GM18873 (cell line): ENCODE measurements around the gene POU2F3.
A peak's percentile ranks its signal among the peaks of the same experiment; 100 is the strongest.
"Not testable (repeated sequence)": the region's sequence is repeated elsewhere in the genome, so short reads cannot be mapped to it uniquely, and the experiment has no call there.

ENCODE experiments used
- ATAC-seq: cut with Tn5 transposase; IDR thresholded peaks from one replicate; pipeline ENCODE4 v1.9.1; 2021; ENCODE audit warnings: mild to moderate bottlenecking, moderate library complexity, moderate number of reproducible peaks; ENCODE audit not compliant: unreplicated experiment, low FRiP score

The POU2F3 gene

GRCh38 chr11:120273956-120274355, 34.0 kb downstream of the POU2F3 start:
- not testable (repeated sequence) for ATAC-seq

GRCh38 chr11:120279502-120279901, 39.6 kb downstream of the POU2F3 start:
- ATAC-seq, result no peak

- no peak for ATAC-seq
These were observed 40.7 kb downstream of the POU2F3 start for GRCh38 chr11:120280600-120281051.

GRCh38 chr11:120281143-120281795, 41.3 kb downstream of the POU2F3 start:
- ATAC-seq, result no peak

- ATAC-seq, result no peak
These were observed 43.2 kb downstream of the POU2F3 start for GRCh38 chr11:120283124-120283523.

GRCh38 chr11:120284272-120284671, 44.3 kb downstream of the POU2F3 start:
- ATAC-seq, result no peak

- ATAC-seq, result no peak
These were observed 45.3 kb downstream of the POU2F3 start for GRCh38 chr11:120285256-120285655.

GRCh38 chr11:120288021-120288420, 48.1 kb downstream of the POU2F3 start:
- no peak for ATAC-seq

- ATAC-seq, result no peak
These were observed 49.5 kb downstream of the POU2F3 start for GRCh38 chr11:120289426-120289825.

GRCh38 chr11:120290956-120291355, 51.0 kb downstream of the POU2F3 start:
- no peak for ATAC-seq

- no peak for ATAC-seq
These were observed 53.3 kb downstream of the POU2F3 start for GRCh38 chr11:120293038-120293800.

- ATAC-seq, result no peak
These were observed 54.2 kb downstream of the POU2F3 start for GRCh38 chr11:120294096-120294495.

GRCh38 chr11:120295099-120295498, 55.2 kb downstream of the POU2F3 start:
- ATAC-seq, result no peak

- no peak for ATAC-seq
These were observed 56.6 kb downstream of the POU2F3 start for GRCh38 chr11:120296554-120296953.

- no peak for ATAC-seq
These were observed 58.5 kb downstream of the POU2F3 start for GRCh38 chr11:120298461-120298860.

GRCh38 chr11:120302001-120302805, 62.3 kb downstream of the POU2F3 start:
- no peak for ATAC-seq

- ATAC-seq, result peak; percentile 46
These were observed 63.2 kb downstream of the POU2F3 start for GRCh38 chr11:120303004-120303637.

GRCh38 chr11:120304526-120304925, 64.6 kb downstream of the POU2F3 start:
- no peak for ATAC-seq

GRCh38 chr11:120305286-120305685, 65.3 kb downstream of the POU2F3 start:
- no peak for ATAC-seq

- ATAC-seq, result no peak
These were observed 66.7 kb downstream of the POU2F3 start for GRCh38 chr11:120306519-120307242.
